Spinal cord (tissue), 10 donors: Measurements from ENCODE around the gene POTEH. TPM values are rescaled to one million over a fixed set of nuclear protein-coding genes. Genes with fewer than 3 reads are reported as not detected.
"Not testable (repeated sequence)": the region's sequence is repeated elsewhere in the genome, so short reads cannot be mapped to it uniquely, and the experiment has no call there.

Experiments
- DNase-seq, 6 donors: peaks; one replicate each; pipeline versions ENCODE4 v3.0.0 to v3.0.0-alpha.2; 2013 to 2015; ENCODE audit warnings: low spot score in 6 of 6, low read depth in 4 of 6
- H3K27ac ChIP-seq: one replicate; pipeline ENCODE4 v1.5.1; 2013; ENCODE audit warnings: low read depth, low read length, control low read depth
- H3K27me3 ChIP-seq: one replicate; pipeline ENCODE4 v1.6.1; 2013; ENCODE audit warnings: low read length; ENCODE audit not compliant: control insufficient read depth, insufficient read depth
- H3K36me3 ChIP-seq: one replicate; pipeline ENCODE4 v1.6.1; 2013; ENCODE audit warnings: low read length; ENCODE audit not compliant: control insufficient read depth, insufficient read depth
- H3K4me1 ChIP-seq: one replicate; pipeline ENCODE4 v1.6.1; 2013; ENCODE audit warnings: low read length; ENCODE audit not compliant: control insufficient read depth, insufficient read depth
- H3K4me3 ChIP-seq: one replicate; pipeline ENCODE4 v1.5.1; 2013; ENCODE audit warnings: low read depth, low read length, control low read depth
- H3K9me3 ChIP-seq: one replicate; pipeline ENCODE4 v1.6.1; 2013; ENCODE audit warnings: low read length; ENCODE audit not compliant: control insufficient read depth, insufficient read depth
- WGBS: methylation state at CpG from one replicate; pipeline ENCODE4 v1.1.5; 2013; ENCODE audit warnings: missing lambda C conversion rate; ENCODE audit not compliant: insufficient coverage; 5-methylcytosine and 5-hydroxymethylcytosine counted together
- polyA plus RNA-seq, 2 donors: library from polyadenylated mRNA; unstranded; fragments of 120-200 nt; gene quantifications; one replicate each; pipeline ENCODE4 v1.2.1, GENCODE V29; 2013; ENCODE audit not compliant: insufficient read length in 2 of 2
- total RNA-seq, 2 donors: library from RNA; depleted of rRNA in 1 of 2; stranded (reverse); fragments of 120-200 nt in 1 of 2; fragments of >200 nt in 1 of 2; gene quantifications; one replicate each; pipeline versions ENCODE4 v1.2.3 to v1.2.4, GENCODE V29; 2013 to 2014
- donor health status: healthy.

Gene POTEH
- total and polyA plus RNA-seq, 4 donors, result not detected

- no CpG with 5 or more reads among the region's 3 CpGs for WGBS
- H3K4me1 ChIP-seq, H3K36me3 ChIP-seq, H3K27ac ChIP-seq, DNase-seq, H3K4me3 ChIP-seq, H3K27me3 ChIP-seq, H3K9me3 ChIP-seq: not testable (repeated sequence)
These were observed 5.7 kb upstream of the POTEH start for GRCh38 chr22:15684115-15684514.

- no CpG with 5 or more reads among the region's 6 CpGs for whole genome bisulfite sequencing
- H3K27ac ChIP-seq, H3K36me3 ChIP-seq, DNase-seq, H3K4me1 ChIP-seq, H3K27me3 ChIP-seq, H3K4me3 ChIP-seq, H3K9me3 ChIP-seq: not testable (repeated sequence)
These were observed 5.1 kb upstream of the POTEH start for GRCh38 chr22:15684695-15685094.

- not testable (repeated sequence) for H3K27me3 ChIP-seq, H3K27ac ChIP-seq
- WGBS, result no CpG with 5 or more reads among the region's 4 CpGs
These were observed 4.2 kb upstream of the POTEH start for GRCh38 chr22:15685641-15686040.

GRCh38 chr22:15687086-15687485, 2.7 kb upstream of the POTEH start:
- not testable (repeated sequence) for DNase-seq, H3K4me1 ChIP-seq, H3K27ac ChIP-seq, H3K36me3 ChIP-seq, H3K9me3 ChIP-seq, H3K27me3 ChIP-seq, H3K4me3 ChIP-seq
- no CpG with 5 or more reads among the region's 3 CpGs for whole genome bisulfite sequencing

More at GRCh38 chr22:15685641-15686040, 4.2 kb upstream of the POTEH start:
- not testable (repeated sequence) for DNase-seq, H3K4me3 ChIP-seq, H3K4me1 ChIP-seq, H3K9me3 ChIP-seq, H3K36me3 ChIP-seq

GRCh38 chr22:15687676-15688075, 2.1 kb upstream of the POTEH start:
- not testable (repeated sequence) for DNase-seq, H3K36me3 ChIP-seq, H3K4me1 ChIP-seq, H3K27ac ChIP-seq, H3K9me3 ChIP-seq, H3K4me3 ChIP-seq, H3K27me3 ChIP-seq
- WGBS, result no CpG with 5 or more reads among the region's 4 CpGs

- H3K9me3 ChIP-seq, H3K27me3 ChIP-seq, DNase-seq, H3K27ac ChIP-seq, H3K4me3 ChIP-seq, H3K4me1 ChIP-seq, H3K36me3 ChIP-seq: not testable (repeated sequence)
- 57% methylated on average over 1 of the region's 2 CpGs for WGBS
These were observed 1.7 kb upstream of the POTEH start for GRCh38 chr22:15688090-15688489.

GRCh38 chr22:15689012-15689748, 646 bp upstream of the POTEH start:
- H3K27me3 ChIP-seq, H3K4me1 ChIP-seq, H3K4me3 ChIP-seq, H3K9me3 ChIP-seq, H3K27ac ChIP-seq, H3K36me3 ChIP-seq, DNase-seq: not testable (repeated sequence)
- WGBS, result 83% methylated on average over 46 of the region's 77 CpGs

- H3K4me1 ChIP-seq, DNase-seq, H3K27ac ChIP-seq, H3K9me3 ChIP-seq, H3K36me3 ChIP-seq, H3K27me3 ChIP-seq, H3K4me3 ChIP-seq: not testable (repeated sequence)
- WGBS, result 82% methylated on average over 2 of the region's 4 CpGs
These were observed 23.8 kb downstream of the POTEH start for GRCh38 chr22:15713600-15713999.

GRCh38 chr22:15714125-15714524, 24.3 kb downstream of the POTEH start:
- not testable (repeated sequence) for H3K4me1 ChIP-seq, H3K4me3 ChIP-seq, H3K36me3 ChIP-seq, H3K27ac ChIP-seq, DNase-seq, H3K27me3 ChIP-seq, H3K9me3 ChIP-seq
- WGBS, result no CpG with 5 or more reads among the region's 2 CpGs

- DNase-seq, H3K4me1 ChIP-seq, H3K27ac ChIP-seq, H3K4me3 ChIP-seq, H3K27me3 ChIP-seq, H3K36me3 ChIP-seq, H3K9me3 ChIP-seq: not testable (repeated sequence)
- no CpG with 5 or more reads among the region's 18 CpGs for WGBS
These were observed 32.1 kb downstream of the POTEH start for GRCh38 chr22:15721884-15722283.
